Hematopoietic multipotent progenitor cell treated with erythropoietin and hydrocortisone succinate and interleukin-3 and kit ligand, for 4 days (in vitro differentiated cells): Measurements from ENCODE around the gene MIPOL1.
"Not testable (repeated sequence)": the region's sequence is repeated elsewhere in the genome, so short reads cannot be mapped to it uniquely, and the experiment has no call there.

ENCODE experiments used
- DNase-seq: peaks from one replicate; pipeline ENCODE4 v3.0.0-alpha.2; 2015

MIPOL1 gene

DNA sequence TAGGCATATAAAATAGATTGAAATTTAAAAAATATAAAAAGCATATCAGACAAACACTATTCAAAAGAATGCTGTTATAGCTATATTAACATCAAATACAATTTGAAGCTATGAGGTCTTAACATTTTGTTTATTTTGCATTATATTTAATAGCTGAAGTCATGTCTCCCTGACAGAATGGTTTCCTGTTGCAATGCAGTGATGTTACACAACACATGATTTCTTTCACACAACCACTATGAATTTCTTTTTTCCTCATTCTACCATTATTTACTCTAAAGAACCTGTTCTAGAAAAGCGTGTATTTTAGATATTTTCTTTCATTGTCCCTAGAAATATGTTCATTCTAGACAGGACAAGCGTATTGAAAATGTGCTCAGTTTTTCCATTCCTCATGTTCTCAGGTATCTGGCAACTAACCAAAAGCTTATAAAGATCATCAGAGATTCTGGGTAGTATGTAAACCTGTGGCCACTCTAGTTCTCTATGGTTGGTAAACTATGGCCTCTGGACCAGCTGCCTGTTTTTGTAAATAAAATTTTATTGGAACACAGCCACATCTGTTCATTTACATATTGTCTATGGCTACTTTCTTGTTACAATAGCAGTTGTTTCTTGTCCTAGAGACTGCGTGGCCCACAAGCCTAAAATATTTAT, 213.5 kb downstream of the MIPOL1 start:
- no peak for DNase-seq

GRCh38 chr14:37413050-37413449, 215.3 kb downstream of the MIPOL1 start:
- DNase-seq = no peak

DNA sequence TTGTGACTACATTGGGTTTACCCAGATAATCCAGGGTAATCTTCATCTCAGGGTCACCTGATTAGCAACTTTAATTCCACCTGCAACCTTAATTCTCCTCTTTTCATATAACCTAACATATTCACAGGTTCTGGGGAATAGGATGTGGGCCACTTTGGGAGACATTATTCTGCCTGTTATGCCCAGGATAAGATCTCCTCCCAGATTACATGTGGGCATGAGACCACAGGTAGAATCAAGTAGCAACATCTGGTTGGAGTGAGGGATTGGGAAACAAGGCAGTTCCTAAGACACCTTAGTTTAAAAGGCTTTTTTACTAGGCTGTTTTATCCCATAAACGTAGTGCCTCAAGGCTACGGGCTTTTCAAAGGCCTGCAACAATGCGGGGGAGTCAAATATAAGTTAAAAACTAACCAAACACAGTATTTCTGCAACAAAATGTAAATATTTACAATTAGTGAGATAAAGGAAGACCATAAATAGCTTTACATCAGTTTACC, 215.8 kb downstream of the MIPOL1 start:
- DNase-seq = no peak

DNA sequence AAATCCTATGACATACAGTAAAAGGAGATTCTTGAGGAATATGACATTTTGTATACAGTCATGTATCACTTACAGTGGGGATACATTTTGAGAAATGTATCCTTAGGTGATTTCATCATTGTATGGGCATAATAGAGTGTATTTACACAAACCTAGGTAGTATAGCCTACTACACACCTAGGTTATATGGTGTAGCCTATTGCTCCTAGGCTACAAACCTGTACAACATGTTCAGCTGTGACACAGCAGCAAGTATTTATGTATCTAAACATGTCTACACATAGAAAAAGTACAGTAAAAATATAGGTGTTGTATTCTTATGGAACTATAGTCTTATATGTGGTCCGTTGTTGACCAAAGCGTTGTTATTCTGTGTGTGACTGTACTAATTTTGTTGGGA, 218.5 kb downstream of the MIPOL1 start:
- no peak for DNase-seq

GRCh38 chr14:37417151-37417550, 219.4 kb downstream of the MIPOL1 start:
- no peak for DNase-seq

DNA sequence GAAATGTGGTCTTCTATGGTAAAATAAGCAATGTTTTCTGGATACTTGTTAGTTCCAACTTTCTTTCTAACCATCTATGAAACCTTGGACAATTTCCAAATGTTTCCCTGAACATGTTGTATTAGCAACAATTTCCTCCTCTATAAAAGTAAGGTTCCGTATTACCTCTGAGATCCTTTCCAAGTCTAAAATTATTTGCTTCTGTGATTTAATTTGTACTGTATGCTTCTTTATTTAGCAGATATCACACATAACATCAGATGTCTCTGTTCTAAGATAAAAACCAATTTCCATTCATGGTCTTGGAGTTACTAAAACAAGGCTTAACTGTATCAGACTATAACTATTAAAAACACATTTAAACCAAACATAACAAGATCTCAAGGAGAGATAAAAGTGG, 220.1 kb downstream of the MIPOL1 start:
- no peak for DNase-seq

- DNase-seq = no peak
These were observed 222.9 kb downstream of the MIPOL1 start for GRCh38 chr14:37420622-37421021.

DNA sequence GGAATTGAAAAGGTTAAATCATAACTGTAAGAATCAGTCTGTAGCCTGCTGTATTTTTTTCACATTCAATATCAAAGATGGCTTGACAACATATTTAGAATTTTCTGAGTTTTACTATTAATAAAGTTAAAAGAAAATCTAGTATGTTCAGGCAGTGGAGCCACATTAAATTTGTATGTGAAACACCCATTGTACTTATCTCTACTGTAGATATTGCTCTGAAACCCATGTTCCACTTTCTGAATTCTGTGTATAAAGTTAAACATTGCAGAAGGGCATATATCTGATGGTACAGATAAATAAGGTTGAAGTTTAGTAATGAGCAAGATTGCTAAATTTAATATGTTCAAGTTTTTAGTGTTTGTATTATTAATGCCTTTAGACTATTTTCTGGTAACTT, 224.6 kb downstream of the MIPOL1 start:
- DNase-seq = no peak

DNA sequence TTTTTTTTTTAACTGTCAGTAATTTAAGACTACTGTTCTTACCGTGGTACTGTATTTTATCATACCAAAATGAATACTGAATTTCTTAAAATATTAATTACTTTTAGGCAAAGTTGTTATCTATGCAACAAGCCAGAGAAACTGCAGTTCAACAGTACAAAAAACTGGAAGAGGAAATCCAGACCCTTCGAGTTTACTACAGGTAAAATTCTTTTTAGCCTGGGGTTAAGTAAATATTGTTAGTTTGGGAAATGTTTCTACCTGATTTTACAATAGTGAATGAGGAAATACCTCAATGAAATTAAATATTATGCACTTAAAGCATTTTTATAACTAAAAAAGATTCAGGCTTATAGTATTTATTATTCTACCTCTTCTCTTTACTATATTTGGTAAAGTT, 225.0 kb downstream of the MIPOL1 start:
- no peak for DNase-seq

DNA sequence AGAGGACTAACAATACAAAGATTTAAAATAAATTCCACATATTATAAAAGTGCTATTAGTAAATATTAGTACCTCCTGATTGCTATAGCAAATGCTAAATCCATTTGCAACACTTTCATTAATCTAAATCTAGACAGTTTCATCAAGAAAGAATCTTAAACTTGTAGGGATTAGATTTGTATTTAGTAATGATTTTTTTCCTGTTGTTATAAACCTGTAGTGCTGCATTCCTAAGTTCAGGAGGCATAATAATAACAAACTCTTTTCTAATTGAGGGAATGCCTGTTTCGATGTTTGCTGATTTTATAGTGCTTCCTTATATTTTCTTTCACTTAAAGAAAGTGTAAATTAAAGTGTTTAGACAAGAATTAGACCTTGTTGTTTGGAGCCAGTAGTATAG, 231.2 kb downstream of the MIPOL1 start:
- no peak for DNase-seq

DNA sequence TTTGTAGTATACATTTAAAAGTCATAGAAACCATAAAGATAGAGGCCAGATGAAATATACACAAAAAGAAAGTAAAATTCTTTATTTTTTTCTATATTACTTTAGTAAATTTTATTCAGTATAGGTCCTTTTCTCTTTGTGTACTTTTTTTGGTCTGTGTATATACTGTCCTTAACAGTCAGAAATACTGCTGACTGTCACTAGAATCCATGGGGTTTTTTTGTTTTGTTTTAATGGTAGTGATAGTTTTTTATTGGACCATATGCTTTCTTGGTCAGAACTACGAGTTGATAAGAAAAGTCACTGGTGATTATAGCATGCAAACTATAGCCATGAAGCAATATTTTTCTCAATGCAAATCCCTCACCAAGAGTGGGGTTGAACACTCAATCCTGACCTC, 231.9 kb downstream of the MIPOL1 start:
- no peak for DNase-seq

DNA sequence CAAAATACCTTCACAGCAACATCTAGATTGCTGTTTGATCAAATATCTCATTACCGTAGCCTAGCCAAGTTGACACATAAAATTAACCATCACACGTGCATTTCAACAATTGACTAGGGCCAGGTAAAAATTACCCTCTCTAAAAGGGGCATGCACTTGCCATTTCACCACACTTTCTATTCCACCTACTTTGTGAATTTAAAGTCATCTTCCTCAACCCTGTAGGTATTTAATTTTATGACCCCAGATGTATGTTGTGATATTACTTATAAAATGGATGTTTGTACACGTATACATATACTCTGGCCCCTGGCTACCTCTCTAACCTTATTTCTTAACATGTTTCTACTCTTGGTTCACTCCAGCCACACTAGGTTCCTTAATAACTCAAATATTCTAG, 237.1 kb downstream of the MIPOL1 start:
- no peak for DNase-seq

GRCh38 chr14:37436519-37436918, 238.8 kb downstream of the MIPOL1 start:
- no peak for DNase-seq

DNA sequence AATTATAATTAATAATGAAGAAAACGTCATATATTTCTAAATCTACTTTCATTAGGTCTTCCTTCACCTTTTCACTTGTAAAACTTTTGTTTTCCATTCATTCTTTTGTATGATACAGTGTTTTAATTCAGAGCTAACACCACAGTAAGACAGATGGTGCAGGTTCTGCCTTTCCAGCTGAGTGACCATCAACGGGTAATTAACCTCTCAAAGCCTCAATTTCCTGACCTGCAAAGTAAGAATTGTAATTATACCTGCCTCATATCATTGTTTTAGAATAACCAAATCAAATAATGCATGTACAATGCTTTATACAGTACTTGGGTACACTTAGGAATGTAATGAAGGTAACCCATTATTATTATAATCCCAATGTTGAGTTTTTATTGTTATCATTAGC, 239.8 kb downstream of the MIPOL1 start:
- DNase-seq = no peak

- no peak for DNase-seq
These were observed 240.7 kb downstream of the MIPOL1 start for GRCh38 chr14:37438444-37438843.

DNA sequence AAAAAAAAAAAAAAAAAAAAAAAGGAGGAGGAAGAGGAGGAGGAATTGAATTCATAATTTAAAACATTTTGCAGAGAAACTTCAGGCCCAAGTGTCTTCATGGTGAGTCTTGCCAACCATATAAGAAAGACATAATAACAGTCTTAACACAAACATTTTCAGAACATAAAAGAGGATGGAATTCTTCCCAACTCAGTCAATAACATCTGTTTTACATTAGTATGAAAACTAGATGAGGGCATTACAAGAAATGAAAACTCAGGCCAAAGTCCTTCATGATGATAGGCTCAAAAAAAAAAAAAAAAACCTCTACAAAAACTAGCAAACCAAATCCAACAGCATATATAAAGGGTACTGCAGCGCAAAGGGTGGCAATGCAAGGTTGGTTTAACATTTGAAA, 245.7 kb downstream of the MIPOL1 start:
- DNase-seq = no peak

DNA sequence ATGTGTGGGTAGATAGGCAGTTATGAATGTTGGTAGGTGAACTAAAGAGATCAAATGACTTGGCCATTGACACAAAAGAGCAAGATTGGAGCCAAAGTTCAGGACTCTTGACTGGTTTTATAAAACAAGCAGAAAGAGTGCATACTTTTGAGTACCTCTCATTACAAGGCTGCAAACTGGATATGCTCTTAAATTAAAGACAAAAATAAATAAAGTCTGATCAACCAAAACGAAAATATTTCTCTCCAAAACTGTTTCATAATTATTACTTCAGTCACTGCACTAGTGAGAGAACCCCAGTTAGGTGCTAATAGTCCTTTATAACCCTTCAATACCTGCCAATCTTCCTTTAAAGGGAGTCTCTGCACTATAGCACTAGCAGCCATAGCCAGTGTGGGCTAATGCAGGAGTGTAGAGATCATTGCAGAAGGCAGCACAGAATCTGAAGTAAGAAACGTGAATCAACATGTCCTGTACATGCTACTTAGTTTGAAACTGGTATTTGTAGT, 250.2 kb downstream of the MIPOL1 start:
- DNase-seq = no peak

GRCh38 chr14:37452323-37452722, 254.6 kb downstream of the MIPOL1 start:
- DNase-seq = no peak

DNA sequence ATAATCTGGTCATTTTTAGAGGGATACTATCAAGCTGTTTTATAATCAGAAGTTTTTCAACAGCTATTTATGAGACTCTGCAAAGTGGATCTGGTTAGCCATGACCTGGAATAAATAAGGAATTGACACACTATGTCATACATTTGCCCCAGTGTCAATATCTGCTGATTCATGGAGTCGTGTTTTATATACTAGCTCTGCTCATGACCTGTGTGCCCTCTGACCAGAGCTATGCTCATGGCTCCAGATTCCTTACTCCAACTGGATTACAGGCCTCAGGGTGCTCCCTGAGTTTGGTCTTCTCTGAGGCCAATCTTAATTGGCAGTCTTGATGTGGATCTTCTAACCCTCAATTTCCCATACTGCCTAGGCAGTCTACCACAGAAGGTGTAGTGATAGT, 256.2 kb downstream of the MIPOL1 start:
- DNase-seq = no peak

DNA sequence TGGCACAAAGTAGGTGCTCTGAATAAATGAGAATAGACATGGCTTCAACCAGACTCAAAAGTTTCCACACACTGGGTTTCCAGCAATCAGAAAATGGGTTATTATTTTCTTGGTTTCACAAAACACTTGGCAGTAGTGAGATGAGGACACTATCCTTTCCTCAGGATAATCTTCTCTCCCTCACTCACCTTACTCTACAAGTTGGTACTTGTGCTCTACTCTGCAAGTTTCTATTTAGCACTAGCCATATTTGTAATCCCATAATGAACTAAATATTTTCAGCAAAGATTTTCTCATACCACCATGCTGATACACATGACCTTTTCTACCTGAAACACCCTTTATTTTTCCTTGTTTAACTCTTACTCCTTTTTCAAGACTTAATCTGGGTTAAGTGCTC, 259.6 kb downstream of the MIPOL1 start:
- DNase-seq = no peak

- DNase-seq = not testable (repeated sequence)
These were observed 264.7 kb downstream of the MIPOL1 start for GRCh38 chr14:37462426-37462825.

- no peak for DNase-seq
These were observed 266.6 kb downstream of the MIPOL1 start for GRCh38 chr14:37464192-37464858.

GRCh38 chr14:37466003-37466622, 268.4 kb downstream of the MIPOL1 start:
- no peak for DNase-seq

GRCh38 chr14:37466623-37467088, 268.9 kb downstream of the MIPOL1 start:
- DNase-seq = no peak
